Liver (tissue), 9 donors: ENCODE data around the gene OR1F1. TPM values are rescaled to one million over a fixed set of nuclear protein-coding genes. Genes with fewer than 3 reads are reported as not detected.

ENCODE experiments used
- DNase-seq: peaks from one replicate; pipeline ENCODE4 v3.0.0-alpha.2; 2017; ENCODE audit warnings: low spot score
- H3K27ac ChIP-seq, 2 donors: one replicate each; pipeline ENCODE4 v1.7.0; 2013; ENCODE audit warnings: inconsistent platforms in 2 of 2, low read length in 2 of 2, control low read depth in 1 of 2, low read depth in 1 of 2, mild to moderate bottlenecking in 1 of 2
- H3K27me3 ChIP-seq, 4 donors: one replicate each; pipeline versions ENCODE4 v1.6.1 to v1.7.0; 2013; ENCODE audit warnings: low read length in 3 of 4, inconsistent platforms in 1 of 4, mild to moderate bottlenecking in 1 of 4, moderate library complexity in 1 of 4; ENCODE audit not compliant: control insufficient read depth in 4 of 4, insufficient read depth in 4 of 4
- H3K36me3 ChIP-seq, 4 donors: one replicate each; pipeline versions ENCODE4 v1.6.1 to v1.7.0; 2013; ENCODE audit warnings: low read length in 3 of 4, mild to moderate bottlenecking in 3 of 4, low read depth in 1 of 4, moderate library complexity in 1 of 4; ENCODE audit not compliant: control insufficient read depth in 4 of 4, insufficient read depth in 3 of 4
- H3K4me1 ChIP-seq, 4 donors: one replicate each; pipeline versions ENCODE4 v1.6.1 to v1.7.0; 2013; ENCODE audit warnings: low read length in 3 of 4, mild to moderate bottlenecking in 3 of 4, moderate library complexity in 1 of 4; ENCODE audit not compliant: control insufficient read depth in 4 of 4, insufficient read depth in 4 of 4
- H3K4me3 ChIP-seq, 3 donors: one replicate each; pipeline versions ENCODE4 v1.6.1 to v1.7.0; 2013; ENCODE audit warnings: low read length in 3 of 3, control low read depth in 1 of 3, low read depth in 1 of 3, mild to moderate bottlenecking in 1 of 3
- H3K9ac ChIP-seq, 2 donors: one replicate each; pipeline ENCODE4 v1.7.0; 2013; ENCODE audit warnings: low read length in 2 of 2, mild to moderate bottlenecking in 2 of 2, moderate library complexity in 2 of 2, control low read depth in 1 of 2, low read depth in 1 of 2
- H3K9me3 ChIP-seq, 4 donors: one replicate each; pipeline versions ENCODE4 v1.6.1 to v1.7.0; 2013; ENCODE audit warnings: low read length in 3 of 4; ENCODE audit not compliant: control insufficient read depth in 4 of 4
- ATF3 ChIP-seq: IDR thresholded peaks from 2 replicates; pipeline ENCODE4 v1.6.1; 2016; ENCODE audit warnings: antibody characterized with exemption
- CTCF ChIP-seq: fragments of 150-350 bp; IDR thresholded peaks from 2 replicates; pipeline ENCODE4 v1.5.1; 2017; ENCODE audit warnings: improper control_type of control experiment, low read depth, low read length; ENCODE audit not compliant: missing input control
- EGR1 ChIP-seq, 2 donors: IDR thresholded peaks; 2 replicates each; pipeline ENCODE4 v1.6.1; 2016 to 2018; ENCODE audit warnings: antibody characterized with exemption in 2 of 2, low read depth in 2 of 2
- FOXA1 ChIP-seq: IDR thresholded peaks from 2 replicates; pipeline ENCODE4 v1.6.1; 2016; ENCODE audit warnings: antibody characterized with exemption
- FOXA2 ChIP-seq: IDR thresholded peaks from 2 replicates; pipeline ENCODE4 v1.6.1; 2016; ENCODE audit warnings: antibody characterized with exemption
- GABPA ChIP-seq, 2 donors: IDR thresholded peaks in 1 of 2; conservative IDR thresholded peaks in 1 of 2; 2 replicates each; pipeline ENCODE4 v1.6.1; 2016; ENCODE audit warnings: antibody characterized with exemption in 2 of 2, mild to moderate bottlenecking in 1 of 2, moderate library complexity in 1 of 2
- HNF4A ChIP-seq, 2 donors: conservative IDR thresholded peaks; 2 replicates each; pipeline ENCODE4 v1.6.1; 2016; ENCODE audit warnings: antibody characterized with exemption in 2 of 2, mild to moderate bottlenecking in 2 of 2
- HNF4G ChIP-seq: IDR thresholded peaks from 2 replicates; pipeline ENCODE4 v1.6.1; 2016; ENCODE audit warnings: antibody characterized with exemption
- JUND ChIP-seq, 2 donors: IDR thresholded peaks; 2 replicates each; pipeline ENCODE4 v1.6.1; 2016; ENCODE audit warnings: antibody characterized with exemption in 2 of 2
- MAX ChIP-seq: IDR thresholded peaks from 2 replicates; pipeline ENCODE4 v1.6.1; 2016; ENCODE audit warnings: antibody characterized with exemption
- RAD21 ChIP-seq, 2 donors: IDR thresholded peaks; 2 replicates each; pipeline ENCODE4 v1.6.1; 2016; ENCODE audit warnings: antibody characterized with exemption in 2 of 2, mild to moderate bottlenecking in 2 of 2
- REST ChIP-seq: IDR thresholded peaks from 2 replicates; pipeline ENCODE4 v1.6.1; 2016; ENCODE audit warnings: antibody characterized with exemption, mild to moderate bottlenecking
- RXRA ChIP-seq, 2 donors: IDR thresholded peaks; 2 replicates each; pipeline ENCODE4 v1.6.1; 2017 to 2018; ENCODE audit warnings: antibody characterized with exemption in 2 of 2, mild to moderate bottlenecking in 1 of 2
- YY1 ChIP-seq: IDR thresholded peaks from 2 replicates; pipeline ENCODE4 v1.6.1; 2016; ENCODE audit warnings: antibody characterized with exemption, mild to moderate bottlenecking
- ZBTB33 ChIP-seq: IDR thresholded peaks from 2 replicates; pipeline ENCODE4 v1.6.1; 2016; ENCODE audit warnings: antibody characterized with exemption
- WGBS: extraction: QIAGEN DNeasy Blood & Tissue Kit; methylation state at CpG from one replicate; pipeline ENCODE4 v1.1.7; 2013; 5-methylcytosine and 5-hydroxymethylcytosine counted together
- polyA plus RNA-seq, 2 donors: library from polyadenylated mRNA; stranded (reverse) in 1 of 2; unstranded in 1 of 2; fragments of 200-250 nt in 1 of 2; fragments of >200 nt in 1 of 2; fragmentation: Nextera tagmentation in 1 of 2; extraction: Ambion mirVana in 1 of 2; gene quantifications; one replicate each; pipeline versions ENCODE4 v1.2.1 to v1.2.3, GENCODE V29; 2013 to 2015
- total RNA-seq, 2 donors: library from RNA; depleted of rRNA; stranded (reverse); fragments of >200 nt; gene quantifications; one replicate each; pipeline ENCODE4 v1.2.3, GENCODE V29; 2014
- donor health status: healthy.
- donor health status: healthy.
- donor health status: healthy.
- donor health status: healthy.
- donor health status: healthy.

OR1F1 gene
- total and polyA plus RNA-seq, 4 donors: not detected

GRCh38 chr16:3152027-3152276 is 36.1 kb upstream of the OR1F1 start:
- H3K27ac ChIP-seq: no peak overlapping the region
- H3K9ac ChIP-seq: no peak overlapping the region
- WGBS: 10% methylated on average over 15 of the region's 15 CpGs
- no peaks in the 10 kb centered on the region for H3K9me3 ChIP-seq
- peak overlapping the region in 1 of 3 donors; percentile 35 for H3K4me3 ChIP-seq
- no peak for TF ChIP-seq MAX
- no peak for TF ChIP-seq JUND (IDR thresholded peaks at IDR 0.05)
- TF ChIP-seq EGR1 (IDR thresholded peaks at IDR 0.05; ENCODE audit: low read depth in 2 of 2): no peak
- TF ChIP-seq REST: no peak
- no peak for TF ChIP-seq YY1
- TF ChIP-seq CTCF: no peak
- TF ChIP-seq FOXA2: no peak
- no peak for TF ChIP-seq FOXA1
- no peak for TF ChIP-seq RAD21 (IDR thresholded peaks at IDR 0.05)
- TF ChIP-seq RXRA (IDR thresholded peaks at IDR 0.05): no peak
- no peak for TF ChIP-seq HNF4G
- no peak for TF ChIP-seq GABPA (IDR thresholded peaks at IDR 0.05 in 1 of 2, conservative IDR thresholded peaks at IDR 0.05 in 1 of 2)
- H3K4me1 ChIP-seq: peaks cover 0 to 21% (median 9%) of the 10 kb centered on the region in 4 donors
- H3K27me3 ChIP-seq: no peaks in the 10 kb centered on the region
- DNase-seq: no peak
- no peaks in the 10 kb centered on the region for H3K36me3 ChIP-seq

GRCh38 chr16:3152277-3152990 is 35.6 kb upstream of the OR1F1 start:
- Histone ChIP-seq H3K27me3 (no peaks in the 10 kb centered on the region), H3K27ac (no peak overlapping the region), H3K9ac (no peak overlapping the region), H3K4me1 (peaks cover under 1 to 22% (median 9%) of the 10 kb centered on the region in 4 donors), H3K4me3 (peak overlapping the region in 2 of 3 donors; percentile 23 to 35), H3K36me3 (no peaks in the 10 kb centered on the region), H3K9me3 (no peaks in the 10 kb centered on the region)
- DNase-seq: peak; percentile 90
- 11% methylated on average over 42 of the region's 42 CpGs for WGBS
- TF ChIP-seq HNF4G (no peak), HNF4A (conservative IDR thresholded peaks at IDR 0.05) (no peak), ZBTB33 (no peak), GABPA (IDR thresholded peaks at IDR 0.05 in 1 of 2, conservative IDR thresholded peaks at IDR 0.05 in 1 of 2) (no peak), EGR1 (IDR thresholded peaks at IDR 0.05; ENCODE audit: low read depth in 2 of 2) (peak; percentile 19 to 76), YY1 (no peak), RAD21 (IDR thresholded peaks at IDR 0.05) (peak; percentile 44 to 61), MAX (no peak), FOXA2 (no peak), CTCF (peak; percentile 18), ATF3 (peak; percentile 99)
